ACC112 (cell line): ENCODE data around the gene NMBR.
"Not testable (repeated sequence)": the region's sequence is repeated elsewhere in the genome, so short reads cannot be mapped to it uniquely, and the experiment has no call there.

Experiments used
- H2AFZ ChIP-seq: fragments of 200-600 bp; sonication (generic); one replicate; pipeline ENCODE4 v1.6.0; 2017; ENCODE audit warnings: antibody characterized with exemption, low read length; ENCODE audit not compliant: unreplicated experiment
- H3K27ac ChIP-seq: fragments of 200-600 bp; sonication (generic); 2 replicates; pipeline ENCODE4 v1.5.1; 2014; ENCODE audit warnings: low read depth, mild to moderate bottlenecking, antibody characterized with exemption, low read length, moderate library complexity
- H3K27me3 ChIP-seq: fragments of 200-600 bp; sonication (generic); 2 replicates; pipeline ENCODE4 v1.6.1; 2014; ENCODE audit warnings: mild to moderate bottlenecking, antibody characterized with exemption, low read length, moderate library complexity, mixed read lengths; ENCODE audit not compliant: insufficient read depth
- H3K36me3 ChIP-seq: fragments of 200-600 bp; sonication (generic); 2 replicates; pipeline ENCODE4 v1.6.1; 2016; ENCODE audit warnings: mild to moderate bottlenecking, antibody characterized with exemption, low read length, moderate library complexity, mixed read lengths; ENCODE audit not compliant: insufficient read depth
- H3K4me1 ChIP-seq: fragments of 200-600 bp; sonication (generic); one replicate; pipeline ENCODE4 v1.6.1; 2016; ENCODE audit warnings: low read length, mixed read lengths; ENCODE audit not compliant: insufficient read depth, unreplicated experiment, control insufficient read depth
- H3K4me3 ChIP-seq: fragments of 200-600 bp; sonication (generic); 2 replicates; pipeline ENCODE4 v1.5.1; 2014; ENCODE audit warnings: mild to moderate bottlenecking, low read depth, low read length
- H3K79me2 ChIP-seq: fragments of 200-600 bp; sonication (generic); one replicate; pipeline ENCODE4 v1.6.0; 2016; ENCODE audit warnings: low read length; ENCODE audit not compliant: control insufficient read depth, unreplicated experiment, insufficient read depth

NMBR gene

DNA sequence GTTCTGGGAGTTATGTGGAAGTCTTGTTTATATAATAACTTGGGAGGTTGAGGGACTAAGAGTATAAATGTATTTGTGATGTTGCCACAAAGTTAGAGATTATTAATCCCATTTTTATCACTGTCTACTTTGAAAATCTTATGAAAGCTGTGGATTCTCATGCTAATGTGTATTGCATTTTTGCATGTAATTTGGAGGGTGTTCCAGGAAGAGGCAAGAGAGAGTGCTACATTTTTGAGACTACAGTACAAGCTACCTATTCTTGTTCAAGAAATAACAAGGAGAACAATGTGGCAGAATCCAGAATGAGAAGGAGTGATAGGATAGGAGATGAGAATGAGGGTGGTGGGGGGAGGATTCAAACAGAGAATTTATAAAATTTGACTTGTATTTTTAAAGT lies 35.1 kb upstream of the NMBR start:
- no peak overlapping the region for H3K4me3 ChIP-seq
- H3K27ac ChIP-seq: no peak overlapping the region
- peaks cover 17% of the 10 kb centered on the region for H3K36me3 ChIP-seq
- H3K27me3 ChIP-seq: no peaks in the 10 kb centered on the region
- H3K4me1 ChIP-seq: peaks cover 4% of the 10 kb centered on the region
- no peak overlapping the region for H2AFZ ChIP-seq
- H3K79me2 ChIP-seq: no peaks in the 10 kb centered on the region

GRCh38 chr6:142178129-142178528 lies 31.2 kb upstream of the NMBR start:
- Histone ChIP-seq H3K36me3 (peaks cover 28% of the 10 kb centered on the region), H3K27me3 (no peaks in the 10 kb centered on the region), H2AFZ (no peak overlapping the region), H3K4me1 (no peaks in the 10 kb centered on the region), H3K4me3 (no peak overlapping the region), H3K27ac (no peak overlapping the region), H3K79me2 (no peaks in the 10 kb centered on the region)

DNA sequence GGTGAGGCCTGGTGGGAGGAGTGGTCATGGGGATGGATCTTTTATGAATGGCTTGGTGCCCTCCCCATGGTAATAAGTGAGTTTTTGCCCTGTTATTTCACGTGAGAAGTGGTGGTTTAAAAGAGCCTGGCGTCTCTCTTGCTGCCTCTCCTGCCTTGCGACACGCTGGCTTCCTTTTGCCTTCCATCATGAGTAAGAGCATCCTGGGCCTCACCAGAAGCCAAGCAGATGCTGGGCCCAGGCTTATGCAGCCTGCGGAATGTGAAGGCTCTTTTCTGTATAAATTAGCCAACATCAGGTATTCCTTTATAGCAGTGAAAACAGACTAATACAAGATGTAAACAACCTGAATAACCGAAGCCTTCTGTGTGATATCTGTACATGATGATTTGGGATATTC lies 27.8 kb upstream of the NMBR start:
- Histone ChIP-seq H3K36me3 (peaks cover 36% of the 10 kb centered on the region), H2AFZ (no peak overlapping the region), H3K27ac (no peak overlapping the region), H3K4me1 (no peaks in the 10 kb centered on the region), H3K27me3 (no peaks in the 10 kb centered on the region), H3K79me2 (no peaks in the 10 kb centered on the region), H3K4me3 (no peak overlapping the region)

DNA sequence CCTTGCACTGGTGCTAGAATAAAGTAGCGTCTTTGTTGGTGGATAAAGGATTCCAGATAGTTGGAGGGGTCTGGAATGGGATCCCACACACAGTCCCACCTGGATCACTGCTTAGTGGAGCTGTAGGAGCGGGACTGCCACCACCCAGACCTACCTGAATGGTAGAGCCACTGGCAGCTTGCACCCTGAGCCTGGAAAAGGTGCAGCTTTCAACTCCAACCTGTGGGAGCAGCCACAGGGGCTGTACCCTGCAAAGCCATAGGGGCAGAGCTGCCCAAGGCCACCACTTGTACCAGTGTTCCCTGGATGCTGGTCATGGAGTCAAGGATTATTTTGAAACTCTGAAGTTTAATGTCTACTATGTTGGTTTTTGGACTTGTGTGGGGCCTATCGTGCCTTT lies 27.1 kb upstream of the NMBR start:
- no peaks in the 10 kb centered on the region for H3K4me1 ChIP-seq
- H3K27ac ChIP-seq: no peak overlapping the region
- H3K27me3 ChIP-seq: no peaks in the 10 kb centered on the region
- H2AFZ ChIP-seq: no peak overlapping the region
- peaks cover 36% of the 10 kb centered on the region for H3K36me3 ChIP-seq
- H3K79me2 ChIP-seq: no peaks in the 10 kb centered on the region
- no peak overlapping the region for H3K4me3 ChIP-seq

GRCh38 chr6:142172758-142173157 lies 25.8 kb upstream of the NMBR start:
- Histone ChIP-seq H3K4me1 (no peaks in the 10 kb centered on the region), H3K4me3 (no peak overlapping the region), H3K27me3 (no peaks in the 10 kb centered on the region), H3K36me3 (peaks cover 30% of the 10 kb centered on the region), H2AFZ (no peak overlapping the region), H3K27ac (no peak overlapping the region), H3K79me2 (no peaks in the 10 kb centered on the region)

DNA sequence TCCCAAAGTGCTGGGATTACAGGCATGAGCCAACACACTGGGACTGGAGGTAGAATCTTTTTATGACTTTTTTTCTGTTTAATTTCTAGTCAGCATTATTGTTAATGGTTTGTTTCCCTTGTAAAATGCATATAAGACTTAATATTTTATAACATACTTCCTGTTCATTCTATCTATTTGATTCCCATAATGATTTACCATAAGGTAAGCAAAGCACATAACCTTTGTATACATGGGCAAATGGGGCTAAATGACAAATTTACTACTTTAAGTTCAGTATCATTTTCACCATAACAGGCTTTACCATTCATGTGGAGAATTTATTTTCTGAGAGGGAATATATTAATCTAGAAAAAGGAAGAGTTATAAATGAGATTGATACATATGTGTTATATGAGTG lies 24.4 kb upstream of the NMBR start:
- peaks cover 17% of the 10 kb centered on the region for H3K36me3 ChIP-seq

DNA sequence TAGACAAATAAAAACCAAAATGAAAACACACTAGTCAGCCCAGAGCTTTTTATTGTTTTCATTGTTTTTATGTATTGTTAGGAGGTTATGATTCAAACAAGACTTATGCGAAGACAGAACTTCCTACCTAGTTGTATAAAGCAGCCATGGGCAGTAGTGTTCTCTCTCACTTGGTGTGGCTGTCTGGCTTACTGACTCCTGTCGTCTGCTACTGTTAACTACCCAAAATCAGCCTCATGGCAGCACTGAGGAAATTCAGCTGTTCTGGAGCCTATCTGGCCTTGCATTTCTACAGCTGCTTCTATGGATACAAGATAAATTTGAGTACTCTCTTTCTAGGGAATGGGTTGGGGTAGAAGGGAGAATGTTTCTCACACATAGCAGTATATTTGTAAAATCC lies 20.6 kb upstream of the NMBR start:
- Histone ChIP-seq H2AFZ (no peak overlapping the region), H3K79me2 (peaks cover 38% of the 10 kb centered on the region), H3K27ac (no peak overlapping the region), H3K4me3 (no peak overlapping the region), H3K36me3 (peaks cover 1% of the 10 kb centered on the region), H3K4me1 (peaks cover 15% of the 10 kb centered on the region), H3K27me3 (no peaks in the 10 kb centered on the region)

More for the DNA sequence above, 24.4 kb upstream of the NMBR start:
- Histone ChIP-seq H3K4me3 (no peak overlapping the region), H3K27me3 (no peaks in the 10 kb centered on the region), H3K79me2 (peaks cover 6% of the 10 kb centered on the region), H3K4me1 (no peaks in the 10 kb centered on the region), H3K27ac (no peak overlapping the region), H2AFZ (no peak overlapping the region)

- peaks cover 42% of the 10 kb centered on the region for H3K79me2 ChIP-seq
- H3K4me3 ChIP-seq: no peak overlapping the region
- no peaks in the 10 kb centered on the region; the same call in 1 of the 2 replicates for H3K36me3 ChIP-seq
- H3K27me3 ChIP-seq: no peaks in the 10 kb centered on the region
- H2AFZ ChIP-seq: no peak overlapping the region
- no peak overlapping the region for H3K27ac ChIP-seq
- H3K4me1 ChIP-seq: peaks cover 17% of the 10 kb centered on the region
Observed at GRCh38 chr6:142167071-142167470, 20.1 kb upstream of the NMBR start.

- Histone ChIP-seq H3K4me3 (no peak overlapping the region), H3K27ac (no peak overlapping the region), H3K4me1 (peaks cover 17% of the 10 kb centered on the region), H2AFZ (no peak overlapping the region), H3K79me2 (peaks cover 58% of the 10 kb centered on the region), H3K36me3 (no peaks in the 10 kb centered on the region; the same call in 1 of the 2 replicates), H3K27me3 (no peaks in the 10 kb centered on the region)
Observed at GRCh38 chr6:142165227-142165626, 18.3 kb upstream of the NMBR start.

GRCh38 chr6:142162780-142163179 lies 15.9 kb upstream of the NMBR start:
- H3K27me3 ChIP-seq: no peaks in the 10 kb centered on the region
- peaks cover 78% of the 10 kb centered on the region for H3K79me2 ChIP-seq
- H2AFZ ChIP-seq: no peak overlapping the region
- no peak overlapping the region for H3K27ac ChIP-seq
- H3K4me3 ChIP-seq: no peak overlapping the region
- peaks cover 17% of the 10 kb centered on the region for H3K4me1 ChIP-seq
- no peaks in the 10 kb centered on the region for H3K36me3 ChIP-seq

GRCh38 chr6:142156758-142157068 lies 9.8 kb upstream of the NMBR start:
- H3K27me3 ChIP-seq, H2AFZ ChIP-seq, H3K27ac ChIP-seq, H3K4me3 ChIP-seq, H3K36me3 ChIP-seq: not testable (repeated sequence)
- Histone ChIP-seq H3K79me2 (peaks cover 84% of the 10 kb centered on the region), H3K4me1 (peaks cover 41% of the 10 kb centered on the region)
